ES-I3 (cell line): ENCODE data around the gene KRTAP4-8.
"Not testable (repeated sequence)": the region's sequence is repeated elsewhere in the genome, so short reads cannot be mapped to it uniquely, and the experiment has no call there.

Experiments
- H3K36me3 ChIP-seq: 2 replicates; pipeline ENCODE4 v1.6.1; 2013; ENCODE audit warnings: mild to moderate bottlenecking, low read length, control low read depth, moderate library complexity; ENCODE audit not compliant: insufficient read depth
- H3K4me1 ChIP-seq: 2 replicates; pipeline ENCODE4 v1.6.1; 2013; ENCODE audit warnings: mild to moderate bottlenecking, control low read depth, low read length; ENCODE audit not compliant: insufficient read depth
- H3K9ac ChIP-seq: 2 replicates; pipeline ENCODE4 v1.6.1; 2013; ENCODE audit warnings: low read depth, mild to moderate bottlenecking, low read length, moderate library complexity
- H3K9me3 ChIP-seq: 2 replicates; pipeline ENCODE4 v1.6.1; 2013; ENCODE audit warnings: mild to moderate bottlenecking, low read length, moderate library complexity; ENCODE audit not compliant: control insufficient read depth, insufficient read depth

Gene KRTAP4-8

DNA sequence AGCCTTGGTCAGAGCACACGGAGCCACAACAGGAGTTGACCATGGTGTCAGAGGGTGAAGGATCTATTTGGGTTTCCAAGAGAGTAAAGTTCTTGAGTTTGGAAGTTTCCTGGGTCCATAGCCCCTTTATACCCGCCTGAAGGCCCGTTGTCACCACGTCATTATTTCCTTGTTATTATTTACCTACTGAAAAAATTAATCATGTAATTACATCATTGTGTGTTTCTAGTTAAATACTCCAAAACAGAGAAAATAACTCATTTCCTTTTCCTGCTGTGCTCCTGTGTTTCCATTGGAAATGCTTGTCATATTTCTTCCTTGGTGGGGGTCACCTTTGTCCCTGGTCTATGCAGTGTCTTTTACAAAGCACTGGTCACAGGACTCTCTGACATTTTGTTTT lies at the start of gene KRTAP4-8:
TSS of gene KRTAP4-8 (minus strand) at position 101 of the 400 bp plus-strand sequence. CDS start at position 43, 58 bp downstream.
- H3K9me3 ChIP-seq: no peaks in the 10 kb centered on the region

DNA sequence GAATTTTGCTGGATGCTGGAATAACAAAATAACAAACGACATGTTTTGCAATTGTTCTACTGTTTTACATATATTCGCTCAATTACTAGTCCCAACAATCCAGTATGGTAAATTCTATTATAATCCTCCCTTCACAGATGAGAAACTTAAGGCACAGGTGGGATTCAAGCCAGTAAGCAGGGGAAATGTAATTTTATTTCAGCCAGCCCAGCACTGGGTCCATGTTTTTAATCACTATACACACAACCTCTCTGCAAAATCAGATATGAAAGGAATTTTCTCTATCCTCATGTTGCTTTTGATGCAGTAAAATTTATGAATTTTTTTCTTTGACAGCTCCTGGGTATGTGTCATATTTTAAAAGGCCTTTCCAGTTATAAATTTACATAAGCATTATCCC lies 47.3 kb upstream of the KRTAP4-8 start:
- H3K9ac ChIP-seq: no peak overlapping the region

More for the DNA sequence above, at the start of gene KRTAP4-8:
- H3K4me1 ChIP-seq: no peaks in the 10 kb centered on the region
- no peak within 1 kb of the TSS for H3K9ac ChIP-seq
- H3K36me3 ChIP-seq: no peaks in the 10 kb centered on the region

DNA sequence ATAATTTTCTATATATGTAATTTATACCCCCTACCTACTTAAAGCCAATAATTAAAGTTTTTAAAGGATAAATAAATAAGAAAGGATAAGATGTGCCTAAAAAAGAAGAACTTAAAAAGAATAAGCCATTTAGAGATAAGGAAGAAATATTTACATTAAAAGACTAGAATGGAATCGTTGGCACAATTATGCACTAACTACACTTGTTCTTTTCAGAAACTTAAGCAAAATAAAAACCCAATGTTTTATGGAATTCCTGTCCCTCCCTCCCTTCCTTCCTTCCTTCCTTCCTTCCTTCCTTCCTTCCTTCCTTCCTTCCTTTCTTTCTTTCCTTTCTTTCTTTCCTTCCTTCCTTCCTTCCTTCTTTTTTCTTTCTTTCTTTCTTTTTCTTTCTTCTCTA lies 46.9 kb upstream of the KRTAP4-8 start:
- H3K9me3 ChIP-seq: no peaks in the 10 kb centered on the region; the same call in 1 of the 2 replicates
- H3K36me3 ChIP-seq: no peaks in the 10 kb centered on the region
- no peaks in the 10 kb centered on the region for H3K4me1 ChIP-seq
- H3K9ac ChIP-seq: no peak overlapping the region

More for the DNA sequence above, 47.3 kb upstream of the KRTAP4-8 start:
- Histone ChIP-seq H3K4me1 (no peaks in the 10 kb centered on the region), H3K9me3 (no peaks in the 10 kb centered on the region; the same call in 1 of the 2 replicates), H3K36me3 (no peaks in the 10 kb centered on the region)

GRCh38 chr17:41141361-41141760 lies 43.4 kb upstream of the KRTAP4-8 start:
- peaks cover 4% of the 10 kb centered on the region; the same call in 1 of the 2 replicates for H3K9me3 ChIP-seq
- no peaks in the 10 kb centered on the region for H3K36me3 ChIP-seq
- no peaks in the 10 kb centered on the region for H3K4me1 ChIP-seq
- no peak overlapping the region for H3K9ac ChIP-seq

DNA sequence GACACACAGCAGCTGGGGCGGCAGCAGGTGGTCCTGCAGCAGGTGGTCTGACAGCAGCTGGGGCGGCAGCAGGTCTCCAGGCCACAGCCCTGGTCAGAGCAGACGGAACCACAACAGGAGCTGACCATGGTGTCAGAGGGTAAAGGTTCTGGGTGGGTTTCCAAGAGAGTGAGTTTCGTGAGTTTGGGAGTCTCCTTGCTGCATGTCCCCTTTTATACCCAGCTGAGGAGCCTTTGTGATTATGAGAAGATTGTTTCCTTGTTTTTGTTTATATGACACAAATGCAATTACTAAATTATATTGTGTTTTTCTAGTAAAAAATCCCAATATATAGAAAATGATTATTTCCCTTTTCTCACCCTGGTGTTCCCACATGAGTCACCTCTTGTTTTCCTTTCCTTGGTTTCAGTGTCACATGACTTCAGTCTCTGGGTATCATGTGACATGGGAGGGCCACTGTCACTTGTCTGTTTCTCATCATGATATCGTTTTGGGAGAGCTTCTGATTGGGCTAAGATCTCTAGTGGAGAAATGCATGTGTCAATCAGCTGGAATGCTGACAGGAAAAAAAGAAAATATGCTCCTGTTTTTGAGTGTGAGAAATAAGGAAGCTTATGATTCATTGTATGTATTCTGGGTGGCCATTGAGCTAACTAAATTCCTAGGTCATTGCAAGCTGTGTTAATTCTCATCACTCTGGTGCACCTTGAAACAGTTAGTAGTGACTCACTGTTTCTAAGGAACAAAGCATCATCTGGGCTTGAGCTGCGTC lies 42.6 kb upstream of the KRTAP4-8 start, which contains the start of gene KRTAP4-6:
TSS of gene KRTAP4-6 (minus strand) at position 185 of the 772 bp plus-strand sequence. CDS start at position 128, 57 bp downstream.
- Histone ChIP-seq H3K9ac (no peak within 1 kb of the TSS), H3K36me3 (no peaks in the 10 kb centered on the region), H3K4me1 (no peaks in the 10 kb centered on the region), H3K9me3 (peaks cover 4% of the 10 kb centered on the region; the same call in 1 of the 2 replicates)

DNA sequence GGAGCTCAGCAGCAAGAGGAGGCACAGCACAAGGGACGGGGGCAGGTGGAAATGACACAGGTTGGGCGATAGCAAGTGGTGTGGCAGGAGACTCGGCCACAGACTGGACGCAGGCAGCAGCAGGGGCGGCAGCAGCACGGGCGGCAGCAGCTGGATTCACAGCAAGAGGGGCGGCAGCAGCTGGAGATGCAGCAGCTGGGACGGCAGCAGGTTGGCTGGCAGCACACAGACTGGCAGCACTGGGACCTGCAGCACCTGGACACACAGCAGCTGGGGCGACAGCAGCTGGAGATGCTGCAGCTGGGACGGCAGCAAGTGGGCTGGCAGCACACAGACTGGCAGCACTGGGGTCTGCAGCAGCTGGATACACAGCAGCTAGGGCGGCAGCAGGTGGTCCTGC lies 41.9 kb upstream of the KRTAP4-8 start:
- H3K4me1 ChIP-seq, H3K36me3 ChIP-seq, H3K9ac ChIP-seq, H3K9me3 ChIP-seq: not testable (repeated sequence)

DNA sequence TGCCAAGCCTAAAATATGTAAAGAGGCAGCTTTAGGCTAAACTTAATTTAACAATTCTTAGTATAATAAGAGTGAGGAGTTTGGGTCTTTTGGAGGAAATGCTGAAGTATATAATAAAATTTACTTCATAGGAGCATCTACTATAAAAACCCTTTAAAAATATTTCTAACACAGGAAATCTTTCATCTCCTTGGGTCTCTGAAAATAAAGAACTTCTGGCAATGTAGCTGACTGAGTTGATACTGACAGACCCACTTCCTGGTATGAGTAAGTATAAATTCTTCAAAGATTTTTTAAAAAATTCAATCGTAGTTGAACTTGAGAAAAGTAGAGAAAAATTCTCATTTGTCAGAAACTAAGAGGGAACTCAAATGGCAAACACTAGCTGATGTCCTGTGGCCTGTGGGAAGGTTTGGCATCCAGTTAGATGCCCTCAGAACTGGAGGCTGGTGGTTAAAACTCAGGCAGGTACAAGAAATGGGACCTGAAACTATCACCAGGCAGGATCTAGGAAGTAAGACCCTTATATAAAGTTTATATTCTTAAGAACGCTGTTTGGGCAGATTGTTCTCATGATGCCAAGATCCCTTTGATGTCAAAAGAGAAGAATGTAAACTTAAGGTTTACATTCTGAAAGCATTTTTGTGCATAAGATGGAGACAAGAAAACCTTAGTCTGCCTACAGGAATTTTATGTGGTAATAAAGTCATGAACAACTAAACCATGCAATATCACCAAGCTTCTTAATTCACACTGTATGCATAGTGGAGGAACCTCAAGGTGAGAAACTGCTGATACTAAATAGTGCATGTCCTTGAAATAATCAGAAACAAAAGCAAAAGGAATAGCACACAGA lies 36.2 kb upstream of the KRTAP4-8 start:
- H3K9me3 ChIP-seq: peaks cover 4% of the 10 kb centered on the region; the same call in 1 of the 2 replicates
- H3K36me3 ChIP-seq: no peaks in the 10 kb centered on the region
- H3K9ac ChIP-seq: no peak overlapping the region
- H3K4me1 ChIP-seq: no peaks in the 10 kb centered on the region

DNA sequence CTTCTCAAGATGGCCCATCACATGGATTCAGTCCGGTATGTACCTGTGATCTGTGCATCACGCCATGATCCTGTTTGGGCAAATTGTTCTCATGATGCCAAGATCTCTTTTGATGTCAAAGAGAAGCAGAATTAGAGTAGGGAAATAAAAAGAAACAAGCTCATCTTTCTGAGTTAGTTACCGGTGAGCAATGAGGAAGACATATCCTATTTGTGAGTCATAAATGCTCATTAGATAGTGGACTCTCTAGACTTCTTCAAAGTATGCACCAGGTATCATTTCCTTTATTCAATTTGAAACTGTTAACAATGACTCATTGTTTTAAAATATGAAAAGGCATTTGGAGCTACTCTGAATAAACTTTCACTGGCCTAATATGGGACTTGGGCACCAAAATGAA lies 34.0 kb upstream of the KRTAP4-8 start:
- no peaks in the 10 kb centered on the region for H3K36me3 ChIP-seq
- H3K4me1 ChIP-seq: no peaks in the 10 kb centered on the region
- peaks cover 4% of the 10 kb centered on the region; the same call in 1 of the 2 replicates for H3K9me3 ChIP-seq
- no peak overlapping the region for H3K9ac ChIP-seq

DNA sequence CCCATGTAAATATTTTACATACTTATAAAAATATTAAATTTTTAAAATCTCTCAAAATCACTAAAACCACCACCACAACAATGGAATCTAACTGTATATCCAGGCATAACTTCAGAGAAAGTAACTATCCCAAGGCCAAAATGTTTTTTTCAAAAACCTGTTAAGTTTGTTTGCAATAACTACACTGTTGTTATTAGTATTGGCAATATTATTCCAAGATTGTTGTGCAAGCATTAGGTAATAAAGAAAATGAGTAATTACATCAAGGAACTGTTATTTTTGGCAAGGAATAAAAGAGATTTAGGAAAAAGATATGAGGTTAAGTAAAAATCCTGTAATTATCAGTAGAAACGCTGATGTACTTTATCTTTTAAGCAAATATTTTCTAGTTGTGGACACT lies 29.4 kb upstream of the KRTAP4-8 start:
- Histone ChIP-seq H3K4me1 (no peaks in the 10 kb centered on the region), H3K9ac (no peak overlapping the region), H3K36me3 (no peaks in the 10 kb centered on the region), H3K9me3 (no peaks in the 10 kb centered on the region)

GRCh38 chr17:41126412-41126811 lies 28.5 kb upstream of the KRTAP4-8 start:
- Histone ChIP-seq H3K9ac (no peak overlapping the region), H3K4me1 (no peaks in the 10 kb centered on the region), H3K9me3 (no peaks in the 10 kb centered on the region), H3K36me3 (no peaks in the 10 kb centered on the region)

DNA sequence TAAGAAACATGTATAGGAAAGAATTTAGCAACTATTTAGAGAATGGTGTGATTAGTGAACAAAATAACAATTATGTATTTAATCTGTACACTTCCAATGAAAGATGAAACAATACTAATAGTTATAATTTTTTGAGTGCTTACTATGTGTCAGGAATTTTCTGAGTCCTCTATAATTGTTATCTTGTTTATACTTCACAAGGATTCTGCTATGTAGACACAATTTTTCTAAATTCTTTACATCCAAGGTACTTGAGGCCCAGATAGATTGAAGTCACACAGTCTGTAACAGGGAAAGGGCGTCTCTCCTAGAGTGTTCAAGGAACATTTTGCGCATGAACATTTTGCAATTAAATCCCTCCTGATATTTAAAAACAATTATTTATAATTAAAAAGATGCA lies 27.1 kb upstream of the KRTAP4-8 start:
- Histone ChIP-seq H3K9me3 (no peaks in the 10 kb centered on the region), H3K36me3 (no peaks in the 10 kb centered on the region), H3K9ac (no peak overlapping the region)

DNA sequence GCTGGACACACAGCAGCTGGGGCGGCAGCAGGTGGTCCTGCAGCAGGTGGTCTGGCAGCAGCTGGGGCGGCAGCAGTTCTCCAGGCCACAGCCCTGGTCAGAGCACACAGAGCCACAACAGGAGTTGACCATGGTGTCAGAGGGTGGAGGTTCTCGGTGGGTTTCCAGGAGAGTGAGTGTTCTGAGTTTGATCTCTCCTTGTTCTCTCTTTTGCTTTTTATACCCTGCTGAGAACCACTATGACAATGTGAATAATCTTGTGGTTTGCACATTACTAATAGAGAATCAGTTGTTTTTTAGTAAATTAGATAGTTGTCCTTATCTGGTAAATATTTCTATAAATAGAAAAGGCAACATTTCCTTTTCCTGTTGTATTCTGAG lies 26.0 kb upstream of the KRTAP4-8 start, which contains the start of gene KRTAP4-12:
TSS of gene KRTAP4-12 (minus strand) at position 192 of the 381 bp plus-strand sequence. CDS start at position 132, 60 bp downstream.
- not testable (repeated sequence) for H3K9ac ChIP-seq, H3K36me3 ChIP-seq, H3K4me1 ChIP-seq, H3K9me3 ChIP-seq

More for the DNA sequence above, 27.1 kb upstream of the KRTAP4-8 start:
- H3K4me1 ChIP-seq: no peaks in the 10 kb centered on the region

- not testable (repeated sequence) for H3K9ac ChIP-seq, H3K36me3 ChIP-seq, H3K4me1 ChIP-seq, H3K9me3 ChIP-seq
These were observed 25.5 kb upstream of the KRTAP4-8 start for GRCh38 chr17:41123292-41123990.

DNA sequence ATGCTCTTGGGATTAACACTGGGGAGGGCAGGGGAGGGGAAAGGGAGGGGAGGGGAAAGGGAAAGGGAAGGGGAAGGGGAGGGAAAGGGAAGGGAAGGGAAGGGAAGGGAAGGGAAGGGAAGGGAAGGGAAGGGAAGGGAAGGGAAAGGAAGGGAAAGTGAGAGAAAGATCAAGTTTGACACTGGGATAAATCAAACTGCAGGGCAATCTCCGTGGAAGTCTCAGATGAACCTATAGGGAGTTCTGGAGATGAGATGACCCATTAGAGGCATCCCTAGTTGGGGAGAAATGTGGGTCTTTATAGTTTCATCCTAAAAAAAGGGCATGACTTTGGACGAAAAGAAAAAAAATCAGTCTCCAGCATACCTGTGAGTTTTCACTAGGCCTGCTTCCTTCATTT lies 23.8 kb upstream of the KRTAP4-8 start:
- Histone ChIP-seq H3K4me1 (no peaks in the 10 kb centered on the region), H3K9me3 (no peaks in the 10 kb centered on the region), H3K36me3 (no peaks in the 10 kb centered on the region), H3K9ac (no peak overlapping the region)
